ENCODE data around the gene PTPRD.

- TF ChIP-seq YY1 (IDR thresholded peaks at IDR 0.05; ENCODE audit: insufficient read depth, insufficient read length) (no peak), SUZ12 (IDR thresholded peaks at IDR 0.05; ENCODE audit: extremely low read depth, insufficient read depth, insufficient read length) (no peak)
These were observed 2200.5 kb downstream of the PTPRD start for GRCh38 chr9:8412327-8412726.
